ENCODE measurements around the gene DMD.
"Not testable (repeated sequence)": the region's sequence is repeated elsewhere in the genome, so short reads cannot be mapped to it uniquely, and the experiment has no call there.

The DMD gene

DNA sequence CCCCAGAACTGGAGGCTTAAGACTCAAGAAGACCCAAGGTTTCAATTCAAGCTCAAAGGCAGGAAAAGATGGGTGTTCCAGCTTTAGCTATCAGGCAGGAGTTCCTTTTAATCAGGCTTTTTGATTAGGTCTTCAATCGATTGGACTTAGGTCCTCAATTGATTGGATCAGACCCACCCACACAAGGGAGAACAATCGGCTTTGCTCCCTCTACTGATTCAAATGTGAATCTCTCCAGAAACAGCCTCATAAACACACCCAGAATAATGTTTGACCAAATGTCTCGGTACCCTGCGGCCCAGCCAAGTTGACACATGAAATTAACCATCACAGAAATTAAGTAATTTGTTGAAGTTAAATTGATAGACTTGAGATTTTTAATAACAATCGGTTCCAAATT, 1222.4 kb downstream of the DMD start:
- no peak for DNase-seq

DNA sequence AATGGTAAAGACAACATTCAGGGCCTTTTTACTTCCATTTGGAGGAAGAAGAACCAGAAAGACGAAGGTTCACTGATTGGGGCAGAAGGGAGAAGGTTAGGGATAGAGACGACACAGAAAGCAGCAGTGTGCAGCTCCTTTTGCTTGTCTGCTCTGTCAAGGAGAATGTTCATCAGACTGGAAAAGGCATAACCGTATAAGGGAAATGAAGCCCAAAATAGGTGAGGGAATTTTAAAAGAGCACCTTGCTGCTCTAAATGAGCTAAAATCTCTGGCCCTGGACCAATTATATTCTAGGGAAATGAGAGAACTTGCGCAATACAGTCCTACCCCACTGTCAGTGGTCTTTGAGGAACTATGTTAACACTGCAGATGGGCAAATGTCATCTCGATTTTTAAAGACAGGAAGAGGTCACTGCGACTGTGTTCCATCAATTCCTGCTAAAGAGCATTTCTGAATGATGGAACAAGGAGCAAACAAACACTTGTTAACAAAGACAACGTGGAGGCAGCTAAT, 1229.7 kb downstream of the DMD start:
- no peak for DNase-seq

DNA sequence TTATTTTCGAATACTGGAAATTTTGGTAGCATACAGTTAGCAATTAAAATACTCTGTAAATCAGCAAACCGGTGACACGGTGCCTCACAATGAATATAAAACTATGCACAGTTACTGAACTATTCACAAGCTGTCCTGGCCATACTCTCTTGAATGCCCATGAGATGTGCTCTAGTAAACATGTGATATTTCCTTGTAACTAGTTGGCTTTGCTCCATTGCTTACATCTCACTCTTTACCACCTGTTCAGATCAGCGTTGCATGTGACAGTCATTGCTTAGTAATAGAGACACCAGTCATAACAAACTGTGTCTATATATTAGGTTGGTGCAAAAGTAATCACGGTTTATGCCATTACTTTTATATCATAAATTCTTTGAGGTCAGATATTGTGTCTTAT, 1241.6 kb downstream of the DMD start:
- no peak for DNase-seq

DNA sequence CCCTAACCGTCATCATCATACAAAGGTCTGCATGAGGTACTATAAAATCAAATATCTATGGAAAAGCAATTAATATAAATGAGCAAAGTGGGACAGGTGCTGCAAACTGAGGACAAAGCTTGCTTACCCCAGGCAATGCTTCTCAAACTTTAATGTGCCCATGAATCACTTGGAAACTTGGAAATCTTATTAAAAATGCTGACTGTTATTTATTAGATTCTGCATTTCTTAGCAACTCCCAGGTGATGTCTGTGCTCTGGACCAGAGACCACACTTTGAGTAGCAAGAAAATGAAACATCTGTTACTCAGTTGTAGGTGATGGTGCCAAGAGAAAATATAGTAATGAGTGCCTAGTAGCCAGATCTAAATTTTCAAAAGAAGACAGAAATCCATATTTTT, 1249.1 kb downstream of the DMD start:
- DNase-seq, result no peak

DNA sequence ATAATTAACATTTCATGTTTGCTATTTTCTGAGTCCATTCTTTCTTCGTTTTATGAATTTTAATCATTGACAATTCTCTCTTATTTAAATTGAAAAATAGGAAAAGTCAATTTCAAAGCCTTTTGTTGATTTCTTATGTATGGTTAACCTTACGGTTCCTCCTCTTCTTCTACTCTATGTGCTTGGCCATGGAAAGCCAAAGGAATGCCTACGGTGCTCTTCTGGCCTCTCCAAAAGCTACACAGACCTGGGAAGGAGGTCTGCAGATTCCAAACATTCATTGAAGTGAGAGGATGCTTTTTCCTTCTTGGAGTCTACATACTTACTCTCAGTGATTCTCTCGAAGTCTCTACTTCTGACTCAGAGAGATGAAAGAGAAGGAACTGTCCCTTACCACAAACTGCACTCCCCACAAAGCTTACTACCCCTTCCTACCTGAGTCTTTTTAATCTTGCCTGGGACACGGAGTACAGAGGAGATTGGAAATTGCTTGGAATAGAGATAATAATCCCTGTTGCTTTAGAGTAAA, 1276.4 kb downstream of the DMD start:
- no peak for DNase-seq

DNA sequence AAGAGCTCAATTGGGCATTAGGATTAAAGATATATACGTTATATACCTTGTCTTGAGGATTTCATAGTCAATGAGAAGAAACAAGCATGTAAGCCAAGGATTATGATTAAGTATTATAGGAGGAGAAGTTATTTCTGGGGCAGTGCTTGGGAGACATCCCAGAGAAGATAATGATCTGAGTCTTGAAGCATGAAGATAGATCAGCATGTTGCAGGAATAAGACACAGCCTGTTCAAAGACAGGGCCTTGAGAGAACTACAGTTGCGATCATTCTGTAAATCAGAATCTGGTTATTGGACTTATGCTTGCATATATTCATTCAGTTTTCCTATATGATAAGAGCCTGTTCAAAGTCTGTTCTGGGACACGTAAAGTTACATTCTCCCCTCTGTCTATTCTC, 1277.3 kb downstream of the DMD start:
- no peak for DNase-seq

DNA sequence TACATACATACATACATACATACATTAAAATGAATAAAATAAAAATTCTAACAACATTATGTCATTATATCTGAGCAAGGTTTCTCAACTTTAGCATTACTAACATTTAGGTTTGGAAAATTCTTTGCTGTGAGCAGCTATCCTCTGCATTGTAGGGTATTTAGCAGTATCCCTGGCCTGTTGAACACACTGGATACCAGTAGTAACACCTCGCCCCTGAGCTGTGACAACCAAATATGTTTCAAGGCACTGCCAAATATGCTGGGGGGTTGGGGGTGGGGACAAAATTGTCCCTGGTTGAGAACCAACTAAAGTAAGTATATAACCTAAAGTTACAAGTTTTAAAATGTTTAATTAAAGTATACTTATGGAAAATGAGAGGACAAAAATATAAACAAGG, 1278.6 kb downstream of the DMD start:
- no peak for DNase-seq

DNA sequence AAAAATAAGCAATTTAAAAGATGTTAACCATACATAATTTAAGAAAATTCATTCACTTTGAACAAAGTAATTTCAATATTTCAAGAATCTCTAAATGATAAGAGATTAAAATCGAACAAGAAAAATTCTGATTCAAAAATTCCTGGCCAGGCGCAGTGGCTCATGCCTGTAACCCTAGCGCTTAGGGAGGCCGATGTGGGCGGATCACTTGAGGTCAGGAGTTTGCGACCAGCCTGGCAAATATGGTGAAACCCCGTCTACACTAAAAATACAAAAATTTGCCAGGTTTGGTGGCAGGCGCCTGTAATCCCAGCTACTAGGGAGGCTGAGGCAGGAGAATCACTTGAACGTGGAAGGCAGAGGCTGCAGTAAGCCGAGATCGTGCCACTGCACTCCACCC, 1279.0 kb downstream of the DMD start:
- DNase-seq, result not testable (repeated sequence)

DNA sequence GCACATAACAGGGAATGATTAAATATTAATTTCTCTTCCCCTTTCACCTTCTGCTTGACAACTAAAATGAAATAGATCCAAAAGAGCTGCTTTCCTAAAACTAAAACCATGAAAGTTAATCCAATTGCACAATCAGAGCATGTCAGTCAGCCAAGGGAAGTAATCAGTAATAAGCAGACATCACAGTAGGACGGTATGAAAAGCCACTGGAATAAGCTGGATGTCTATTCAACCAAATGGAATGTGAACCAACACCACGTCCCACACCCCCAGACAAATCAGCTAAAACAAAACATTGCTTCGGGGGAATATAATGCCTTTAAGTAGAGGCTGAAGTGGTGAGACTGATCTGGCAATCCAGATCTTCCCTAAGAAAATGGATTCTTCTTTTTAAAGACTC, 1280.1 kb downstream of the DMD start:
- peak; percentile 80 for DNase-seq

DNA sequence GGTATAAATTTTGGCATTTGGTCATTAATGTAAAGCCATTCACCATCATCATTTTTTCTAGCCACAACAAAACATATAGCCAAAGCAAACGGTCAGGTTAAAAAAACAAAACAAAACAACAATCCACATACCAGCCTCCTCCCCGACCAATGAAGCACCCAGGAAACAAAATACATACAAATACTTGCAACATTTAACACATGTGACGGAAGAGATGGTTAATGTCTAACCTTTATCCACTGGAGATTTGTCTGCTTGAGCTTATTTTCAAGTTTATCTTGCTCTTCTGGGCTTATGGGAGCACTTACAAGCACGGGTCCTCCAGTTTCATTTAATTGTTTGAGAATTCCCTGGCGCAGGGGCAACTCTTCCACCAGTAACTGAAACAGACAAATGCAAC, 1282.0 kb downstream of the DMD start:
- DNase-seq, result no peak

DNA sequence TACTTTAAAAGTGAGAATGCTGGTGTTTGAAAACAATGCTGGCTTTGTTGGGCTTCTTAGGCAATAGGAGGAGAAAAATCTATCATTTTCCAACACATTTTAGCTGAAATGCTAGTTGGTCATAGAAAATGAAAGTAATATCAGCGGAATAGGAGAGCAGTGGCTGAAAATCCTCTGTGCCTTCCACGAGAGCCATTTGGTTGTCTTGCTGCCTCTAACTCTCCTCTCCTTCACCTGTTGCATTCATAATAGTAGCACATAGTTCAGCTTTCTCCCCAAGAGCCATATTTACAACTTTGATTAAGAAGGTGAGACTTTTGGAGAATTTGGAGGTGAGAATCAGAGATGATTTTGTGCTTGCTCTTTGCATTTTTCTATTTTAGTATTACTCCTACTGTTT, 1290.1 kb downstream of the DMD start:
- no peak for DNase-seq

DNA sequence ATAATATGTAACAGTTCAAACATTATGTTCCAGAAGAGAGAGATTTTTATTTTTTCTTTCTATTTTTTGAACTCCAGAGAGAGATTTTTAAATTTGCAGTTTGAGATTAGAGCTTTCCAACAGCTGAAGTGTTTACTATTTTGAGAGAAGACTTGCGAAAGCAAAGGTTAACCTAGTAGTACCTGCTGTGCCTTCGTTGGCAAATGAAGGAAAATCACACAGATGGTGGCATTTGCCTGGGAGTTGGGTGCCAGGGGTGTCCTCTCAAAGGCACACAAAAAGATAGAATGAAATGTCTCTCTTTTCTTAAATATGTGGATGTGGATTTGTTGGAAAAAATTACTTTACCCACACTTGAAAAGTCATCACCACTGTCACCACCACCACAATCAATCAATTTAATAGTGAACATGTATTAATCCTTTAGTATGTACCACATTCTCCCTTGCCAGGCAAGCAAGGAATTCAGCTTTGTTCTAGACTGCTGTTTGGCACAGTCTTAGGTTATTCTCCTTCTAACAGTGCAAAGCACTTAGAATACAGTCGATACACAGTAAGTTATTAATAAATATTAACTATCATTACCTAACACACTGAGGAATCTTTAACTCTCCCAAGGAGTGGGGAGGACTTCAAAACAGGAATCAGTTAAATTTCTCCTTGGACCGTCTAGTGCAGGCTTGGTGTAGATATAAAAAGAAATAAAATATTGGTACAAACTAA, 1301.3 kb downstream of the DMD start:
- no peak for DNase-seq

DNA sequence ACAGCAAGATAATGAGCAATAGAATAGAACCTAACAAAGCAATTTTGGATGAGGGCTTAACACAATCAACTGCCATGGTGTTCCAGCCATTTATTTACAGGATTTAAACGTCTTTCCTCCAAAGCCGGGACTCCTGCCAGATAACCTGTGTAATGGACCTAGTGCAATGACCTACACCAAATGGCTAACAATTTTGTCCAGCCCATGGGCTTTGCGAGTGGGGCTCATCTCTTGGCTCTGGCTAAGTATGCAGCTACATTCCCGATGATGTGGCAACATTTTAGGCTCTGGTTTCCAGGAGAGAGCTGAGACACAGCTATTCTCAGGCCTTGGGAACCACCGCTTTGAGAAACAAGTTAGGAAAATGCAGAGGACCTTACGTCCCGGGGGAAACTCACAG, 1317.2 kb downstream of the DMD start:
- no peak for DNase-seq

DNA sequence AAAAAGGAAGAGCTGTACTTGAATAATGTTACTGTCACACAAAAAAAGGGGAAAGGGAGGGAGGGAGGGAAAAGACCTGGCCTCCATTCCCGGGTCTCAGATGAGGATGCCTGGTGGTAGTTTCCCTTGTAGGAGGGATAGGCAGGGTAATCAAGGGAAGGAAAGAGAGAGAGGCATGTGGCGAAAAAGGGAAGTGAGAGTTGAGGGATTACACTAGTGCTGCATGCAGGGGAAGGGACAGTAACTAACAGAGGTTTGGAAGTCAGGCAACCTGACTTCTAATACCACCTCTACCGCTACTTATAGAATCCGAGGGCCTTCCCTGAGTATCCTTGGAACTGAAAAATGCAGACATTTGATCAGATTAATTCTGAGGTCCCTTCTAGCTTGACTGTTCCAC, 1317.8 kb downstream of the DMD start:
- DNase-seq, result no peak

DNA sequence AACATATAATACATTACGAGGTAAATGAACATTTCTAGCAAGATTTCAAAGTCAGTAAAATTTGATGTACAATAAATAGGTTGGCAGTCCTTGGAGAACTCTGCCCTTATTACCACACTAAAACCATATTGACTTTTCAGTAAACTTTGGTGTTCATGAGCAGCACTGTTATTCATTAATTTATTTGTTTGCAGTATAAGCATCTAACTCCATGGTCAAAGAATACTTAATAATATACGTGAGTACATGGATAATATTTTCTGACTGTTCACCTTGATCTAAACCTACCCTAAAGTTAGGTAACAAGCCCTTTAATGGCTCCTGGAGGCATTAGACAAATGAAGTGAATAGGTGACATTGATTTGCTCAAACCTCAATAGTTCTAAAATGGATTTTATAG, 1322.3 kb downstream of the DMD start:
- no peak for DNase-seq

DNA sequence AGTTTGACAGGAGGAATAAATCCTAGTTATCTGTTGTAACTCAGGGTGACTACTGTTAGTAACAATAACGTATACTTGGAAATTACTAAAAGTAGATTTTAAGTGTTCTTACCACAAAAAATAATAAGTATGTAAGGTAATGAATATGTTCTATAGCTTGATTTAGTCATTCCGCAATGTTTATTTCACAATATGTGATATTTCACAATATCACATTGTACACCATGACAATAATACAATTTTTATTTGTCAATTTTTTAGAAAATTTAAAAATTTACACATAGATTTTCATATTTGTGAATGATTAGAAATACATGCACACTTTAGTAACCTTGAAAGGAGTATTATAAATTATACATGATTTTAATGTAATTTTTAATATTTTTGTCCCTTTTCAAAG, 1326.8 kb downstream of the DMD start:
- DNase-seq, result no peak

DNA sequence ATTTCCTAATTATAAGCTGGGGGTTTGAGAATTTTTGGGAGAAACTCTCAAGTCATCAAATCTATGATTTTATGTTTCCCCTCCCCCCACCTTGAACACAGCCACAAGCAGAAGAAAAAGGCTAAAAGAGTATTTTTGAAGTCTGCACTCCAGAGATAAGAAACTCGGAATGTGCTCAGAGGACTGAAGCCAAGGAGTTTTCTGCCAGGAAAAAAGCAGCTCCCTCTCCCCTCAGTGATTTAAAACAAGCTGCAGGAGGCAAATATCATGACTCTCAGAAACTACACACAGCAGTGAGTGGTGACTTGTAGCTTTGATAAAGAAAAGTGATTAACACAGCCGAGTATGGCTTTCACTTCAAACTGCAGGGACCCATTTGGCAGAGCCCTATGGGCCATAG, 1339.3 kb downstream of the DMD start:
- DNase-seq, result peak; percentile 2

DNA sequence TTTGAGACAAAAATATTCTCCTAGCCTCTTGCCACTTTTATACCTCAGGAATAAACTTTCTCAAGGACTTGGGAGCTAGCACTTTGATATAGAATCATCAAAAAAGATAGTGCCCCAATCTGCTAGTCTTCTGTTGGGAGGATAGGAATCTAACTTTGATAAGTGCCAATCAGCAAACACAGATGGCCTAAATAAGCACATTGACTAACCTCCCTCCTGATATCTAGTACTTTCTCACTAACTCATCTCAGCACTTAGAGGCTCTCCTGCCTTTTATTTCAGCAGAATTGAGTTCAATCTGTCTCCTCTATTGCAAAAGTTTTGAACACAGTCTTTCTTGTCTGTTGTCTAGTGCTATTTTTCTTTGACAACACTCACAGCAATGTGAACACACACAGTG, 1341.1 kb downstream of the DMD start:
- DNase-seq, result no peak

DNA sequence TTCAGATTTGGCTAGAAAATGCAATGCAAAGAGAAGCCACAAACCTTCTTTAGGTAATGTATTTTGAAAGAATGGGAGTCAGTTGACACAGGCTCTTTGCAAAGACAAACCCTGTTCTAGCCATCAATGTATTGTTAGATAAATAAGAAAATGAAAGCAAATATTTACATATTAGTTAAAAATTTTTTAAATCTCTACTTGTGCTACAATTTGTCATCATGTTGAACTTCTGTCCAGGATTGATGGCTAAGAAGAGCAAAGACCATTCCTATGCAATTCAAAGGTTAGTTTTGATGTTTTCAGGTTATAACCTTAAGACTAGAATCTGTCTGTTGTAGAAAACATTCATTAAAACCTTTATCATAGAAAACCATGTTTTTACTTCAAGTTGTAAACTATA, 1350.7 kb downstream of the DMD start:
- no peak for DNase-seq

DNA sequence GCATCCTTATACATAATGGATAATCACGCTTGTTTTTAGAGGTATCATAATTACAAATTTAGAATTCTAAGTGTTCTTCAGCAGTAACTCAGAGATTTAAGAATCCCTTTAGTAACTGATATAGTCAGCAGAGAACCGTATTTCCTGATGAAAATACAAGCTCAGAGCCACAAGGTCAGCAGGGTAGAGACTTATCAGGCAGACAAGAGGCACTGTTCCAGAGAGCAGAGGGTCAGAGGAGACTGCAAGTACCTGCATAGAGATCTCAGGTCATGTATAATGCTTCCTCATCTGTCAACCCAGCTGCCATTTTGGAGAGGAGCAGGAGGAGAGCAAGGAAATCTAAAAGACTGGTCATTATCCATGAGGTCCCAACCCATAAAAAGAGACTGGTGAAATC, 1352.4 kb downstream of the DMD start:
- no peak for DNase-seq

DNA sequence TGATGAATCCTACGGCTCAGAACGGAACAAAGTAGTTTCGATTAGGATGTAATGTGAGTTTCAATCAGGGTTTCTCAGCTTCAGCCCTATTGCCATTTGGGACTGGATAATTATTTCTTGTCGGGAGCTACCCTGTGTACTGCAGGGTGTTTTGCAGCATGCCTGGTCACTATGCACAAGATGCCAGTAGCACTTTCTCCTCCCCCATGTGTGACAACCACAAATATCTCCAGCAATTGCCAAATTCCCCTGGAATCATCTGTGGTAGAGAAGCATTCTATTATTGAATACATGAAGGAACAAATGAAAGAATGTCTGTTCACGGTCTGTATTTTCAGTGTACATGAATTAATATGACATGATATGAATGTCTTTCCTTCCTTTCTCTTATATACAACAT, 1356.6 kb downstream of the DMD start:
- no peak for DNase-seq

DNA sequence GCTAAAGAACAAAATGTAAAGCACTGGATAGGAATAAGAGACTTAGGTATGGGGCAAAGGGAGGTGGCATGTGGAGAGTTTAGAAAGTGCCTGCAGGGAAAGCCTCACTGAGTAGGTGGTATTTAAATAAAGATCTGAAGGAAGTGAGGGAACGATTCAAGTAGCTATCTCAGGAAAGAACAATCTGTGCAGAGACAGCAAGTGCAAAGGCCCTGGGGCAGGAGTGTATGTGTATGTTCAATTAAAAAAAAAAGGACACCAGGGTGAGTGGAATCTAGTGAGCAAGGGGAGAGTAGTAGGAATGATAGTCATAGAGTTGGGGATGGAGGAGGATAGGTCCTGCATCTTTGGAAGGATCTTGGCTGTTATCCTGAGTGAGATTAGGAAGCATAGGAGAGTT, 1359.6 kb downstream of the DMD start:
- no peak for DNase-seq

DNA sequence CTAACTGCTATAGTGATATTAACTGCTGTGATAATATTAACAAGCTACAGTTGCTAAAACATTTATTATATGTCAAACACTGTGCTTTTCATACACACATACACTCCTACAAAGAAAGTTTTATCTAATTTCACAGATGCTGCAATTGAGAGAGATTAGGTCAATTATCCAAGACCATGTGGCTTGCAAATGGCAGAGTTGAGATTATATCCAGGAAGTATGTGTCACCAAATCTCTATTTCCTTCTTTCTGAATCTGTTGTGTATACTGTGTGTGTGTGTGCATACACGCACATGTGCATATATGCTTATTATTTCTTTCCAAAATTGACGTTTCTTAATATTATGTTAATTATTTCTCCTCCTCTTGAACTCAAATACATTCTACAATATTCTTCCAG, 1363.6 kb downstream of the DMD start:
- DNase-seq, result no peak

DNA sequence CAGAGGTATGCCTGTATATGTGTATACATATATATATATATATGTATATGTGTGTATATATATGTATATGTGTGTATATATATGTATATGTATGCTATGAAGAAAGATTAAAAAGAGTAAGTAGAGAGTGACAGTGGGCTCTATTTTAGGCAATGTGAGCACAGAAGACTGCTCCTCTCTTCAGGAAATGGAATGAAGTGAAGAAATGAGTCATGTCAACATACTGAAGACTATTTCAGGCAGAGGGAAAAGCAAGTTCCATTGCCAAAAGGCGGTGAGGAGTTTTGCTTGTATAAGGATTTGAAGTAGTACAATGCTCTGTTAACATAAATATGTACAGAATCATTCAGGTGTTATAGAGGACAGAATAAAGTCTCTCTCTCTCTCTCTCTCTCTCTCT, 1366.3 kb downstream of the DMD start:
- DNase-seq, result peak; percentile 20

DNA sequence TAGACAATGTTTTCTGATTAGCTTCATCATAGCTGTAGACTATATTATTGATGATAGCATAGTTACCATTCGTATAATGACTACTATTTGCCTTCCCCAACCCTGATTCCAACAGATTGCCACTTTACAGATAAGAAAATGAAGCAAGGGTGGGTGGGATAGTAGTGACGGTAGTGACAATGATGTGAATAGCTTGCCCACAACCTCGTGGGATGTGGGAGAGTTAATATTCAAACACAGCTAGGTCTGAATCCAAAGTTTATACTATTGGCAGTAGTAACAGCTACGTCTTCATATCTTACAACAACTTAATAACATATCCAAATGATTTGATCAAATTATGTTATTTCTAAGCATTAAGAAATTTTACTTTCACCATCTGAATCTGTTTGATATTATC, 1372.7 kb downstream of the DMD start:
- no peak for DNase-seq

Data from fibroblast of skin of back (primary cell).